A172 (cell line): ENCODE data around the gene PPP1R9A. TPM values are rescaled to one million over a fixed set of nuclear protein-coding genes. Genes with fewer than 3 reads are reported as not detected.

Source experiments
- DNase-seq: peaks from one replicate; pipeline ENCODE4 v3.0.0-alpha.2; 2015; ENCODE audit warnings: low spot score
- total RNA-seq: library from RNA; depleted of rRNA; stranded (reverse); fragments of >200 nt; shearing (Covaris generic); gene quantifications from 2 replicates; pipeline ENCODE4 v1.2.3, GENCODE V29; 2014

The PPP1R9A gene
- total RNA-seq, 1 experiment from 2014 or later = 6.9 TPM

- no peak for DNase-seq
Measured at GRCh38 chr7:95201727-95202126, 294.3 kb downstream of the PPP1R9A start.

DNA sequence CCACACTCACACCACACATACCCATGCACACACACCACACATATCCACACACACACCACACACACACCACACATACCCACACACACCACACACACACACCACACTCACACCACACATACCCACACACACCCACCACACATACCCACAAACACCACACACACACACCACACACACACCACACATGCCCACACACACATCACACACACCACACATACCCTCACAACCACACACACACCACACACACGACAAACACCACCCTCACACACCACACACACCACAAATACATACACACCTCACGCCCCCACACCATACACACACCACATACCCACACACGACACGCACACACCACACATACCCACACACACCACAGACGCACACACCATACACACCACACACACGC, 297.2 kb downstream of the PPP1R9A start:
- no peak for DNase-seq

- peak; percentile 61 for DNase-seq
Measured at GRCh38 chr7:95205665-95206225, 298.4 kb downstream of the PPP1R9A start.

- no peak for DNase-seq
Measured at GRCh38 chr7:95209276-95209675, 301.9 kb downstream of the PPP1R9A start.

- DNase-seq = no peak
Measured at GRCh38 chr7:95209788-95210187, 302.4 kb downstream of the PPP1R9A start.

- DNase-seq = no peak
Measured at GRCh38 chr7:95213148-95213547, 305.8 kb downstream of the PPP1R9A start.

- DNase-seq = peak; percentile 23
Measured at GRCh38 chr7:95213809-95214492, 306.6 kb downstream of the PPP1R9A start.

- DNase-seq = no peak
Measured at GRCh38 chr7:95219721-95220120, 312.3 kb downstream of the PPP1R9A start.

- no peak for DNase-seq
Measured at GRCh38 chr7:95220328-95220727, 312.9 kb downstream of the PPP1R9A start.

DNA sequence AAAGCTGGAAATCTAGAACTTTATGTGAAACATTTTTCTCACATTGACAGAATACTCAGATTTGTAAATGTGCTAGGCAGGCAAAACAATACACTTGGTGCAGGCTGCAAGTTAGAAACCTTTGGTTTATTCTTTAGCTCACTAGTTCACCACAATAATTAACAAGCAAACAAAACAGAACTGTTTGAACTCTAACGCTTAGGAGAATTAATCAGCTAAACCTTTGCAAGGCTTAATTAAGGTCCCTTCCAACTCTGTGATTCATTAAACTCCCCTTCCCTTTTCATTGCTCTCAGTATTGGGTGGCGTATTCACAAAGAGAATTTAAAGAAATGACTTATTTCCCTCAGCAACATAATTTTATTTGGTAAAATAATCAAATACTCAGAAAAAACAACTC, 317.9 kb downstream of the PPP1R9A start:
- no peak for DNase-seq

GRCh38 chr7:95229301-95229700, 321.9 kb downstream of the PPP1R9A start:
- DNase-seq = no peak

DNA sequence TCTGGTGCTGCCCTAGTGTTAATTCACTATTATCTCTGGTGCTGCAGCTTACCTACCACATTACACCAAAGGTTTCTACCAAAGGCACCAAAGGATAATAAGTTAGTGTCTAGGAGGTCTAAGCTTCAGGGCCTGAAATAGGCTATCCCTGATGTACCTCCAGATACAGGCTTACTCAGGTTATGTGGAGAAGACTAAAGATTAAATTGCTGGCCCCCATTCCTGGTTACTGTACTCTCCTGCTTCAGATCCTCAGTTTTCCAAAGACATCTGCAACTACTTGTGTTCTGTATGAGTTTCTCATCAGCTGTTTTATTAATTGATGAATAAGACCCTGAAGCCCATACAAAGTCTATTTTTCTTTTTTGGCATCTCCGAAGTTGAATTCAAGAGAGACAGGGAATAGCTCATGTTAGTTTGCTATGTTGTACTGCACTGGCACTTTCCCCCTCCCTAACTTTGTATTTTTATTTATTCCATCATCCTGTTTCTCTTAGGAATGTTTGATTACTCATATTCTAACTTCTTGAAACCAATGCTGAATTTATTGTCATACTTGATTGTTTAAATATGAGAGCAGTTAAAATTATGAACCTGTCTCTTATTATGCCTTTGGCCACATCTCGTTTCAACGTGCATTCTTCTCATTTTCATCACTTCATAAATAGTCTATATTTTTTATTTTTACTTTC, 331.0 kb downstream of the PPP1R9A start:
- no peak for DNase-seq

- DNase-seq = no peak
Measured at GRCh38 chr7:95240921-95241320, 333.5 kb downstream of the PPP1R9A start.

GRCh38 chr7:95242266-95242665, 334.9 kb downstream of the PPP1R9A start:
- no peak for DNase-seq

GRCh38 chr7:95244616-95245015, 337.2 kb downstream of the PPP1R9A start:
- no peak for DNase-seq

DNA sequence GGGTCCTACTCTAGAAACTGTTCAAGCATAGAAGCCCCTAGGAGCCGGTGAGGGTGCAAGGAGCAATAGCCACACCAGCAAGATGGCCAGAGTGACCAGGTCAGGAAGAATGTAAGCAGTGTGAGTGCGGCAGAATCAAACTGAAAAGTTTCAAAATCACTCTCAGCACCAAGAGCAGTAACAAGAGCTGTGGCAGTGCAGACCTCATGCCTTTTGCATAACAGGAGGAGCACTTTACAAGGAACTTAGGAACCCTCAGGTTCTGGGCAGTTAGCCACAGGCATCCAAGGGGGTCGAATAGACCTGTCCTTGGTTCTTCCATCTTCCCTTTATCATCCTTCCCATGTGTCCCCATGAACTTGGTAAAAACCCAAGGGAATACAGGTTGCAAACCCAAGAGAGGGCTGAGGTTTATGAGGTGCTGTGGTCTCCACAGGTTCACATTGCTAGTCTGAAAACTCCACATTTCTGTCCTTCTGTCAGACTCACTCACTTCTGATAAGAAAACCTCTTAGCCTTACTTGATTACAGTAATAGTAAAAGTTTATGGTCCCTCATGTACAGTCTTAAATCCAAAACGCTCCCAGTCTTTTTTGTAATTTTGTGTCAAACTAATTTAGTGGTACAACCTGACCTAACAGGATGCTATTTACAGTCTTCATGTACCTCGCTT, 338.6 kb downstream of the PPP1R9A start:
- DNase-seq = no peak

- peak; percentile 64 for DNase-seq
Measured at GRCh38 chr7:95246831-95247370, 339.5 kb downstream of the PPP1R9A start.

DNA sequence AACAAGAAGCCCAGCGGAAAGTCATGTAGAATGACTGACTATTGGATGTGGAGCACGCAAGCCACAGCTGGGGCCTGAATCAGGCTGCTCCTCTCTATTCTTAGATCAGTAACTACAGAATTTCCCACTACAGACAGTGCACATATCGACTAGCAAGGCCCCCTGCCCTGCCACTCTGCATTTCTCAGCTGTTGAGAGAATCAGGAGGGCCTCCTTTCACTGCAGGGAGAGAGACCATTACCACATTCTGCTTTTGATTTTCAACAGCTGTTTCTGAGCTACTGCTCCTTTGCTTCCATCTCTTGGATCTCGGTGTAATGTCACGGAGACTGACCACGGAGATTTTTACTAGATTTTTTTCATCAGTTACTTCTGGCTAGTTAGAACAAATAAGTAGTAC, 343.2 kb downstream of the PPP1R9A start:
- no peak for DNase-seq

DNA sequence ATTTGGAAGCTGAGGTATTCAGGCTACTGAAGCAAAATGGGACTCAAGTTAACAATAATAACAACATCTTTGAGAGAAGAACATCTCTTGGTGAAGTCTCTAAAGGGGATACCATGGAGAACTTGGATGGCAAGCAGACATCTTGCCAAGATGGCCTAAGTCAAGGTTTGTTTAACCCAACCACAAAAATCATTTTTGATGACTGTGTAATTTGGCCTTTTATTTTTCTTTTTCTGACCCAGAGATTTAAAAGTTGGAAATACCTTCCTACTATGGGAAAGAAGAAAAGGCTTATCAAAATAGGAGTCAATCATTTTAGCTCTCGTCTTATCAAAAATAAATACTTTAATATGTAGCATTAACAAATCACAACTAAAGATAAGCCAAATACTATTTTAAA, 344.6 kb downstream of the PPP1R9A start:
- no peak for DNase-seq

DNA sequence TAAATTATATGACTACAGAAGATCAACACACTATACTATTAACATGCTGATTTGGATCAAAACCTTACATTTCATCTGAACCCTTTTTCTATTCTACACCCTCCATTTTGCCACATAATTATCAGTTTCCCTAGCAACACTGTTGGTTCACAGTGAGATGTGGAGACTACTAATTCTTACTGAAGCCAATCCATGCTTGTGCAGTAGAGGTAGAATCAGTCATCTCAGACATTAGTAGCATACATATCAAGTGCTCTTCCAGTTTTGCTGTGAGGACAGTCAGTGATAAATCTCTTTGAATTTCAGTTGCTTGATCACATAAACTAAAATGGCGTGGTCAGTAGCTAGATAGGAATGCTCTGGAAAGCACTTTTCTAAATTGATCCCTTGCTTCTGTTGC, 346.6 kb downstream of the PPP1R9A start:
- DNase-seq = no peak

- DNase-seq = no peak
Measured at GRCh38 chr7:95255691-95256090, 348.3 kb downstream of the PPP1R9A start.

- DNase-seq = no peak
Measured at GRCh38 chr7:95261895-95262415, 354.6 kb downstream of the PPP1R9A start.
